ENCODE results near the gene UBAC1.
"Not testable (repeated sequence)": the region's sequence is repeated elsewhere in the genome, so short reads cannot be mapped to it uniquely, and the experiment has no call there.

GRCh38 chr9:135911233-135911632, 49.9 kb downstream of the UBAC1 start:
- not testable (repeated sequence) for TF ChIP-seq POLR2A (IDR thresholded peaks at IDR 0.05); CTCF (IDR thresholded peaks at IDR 0.05 in 4 of 5, conservative IDR thresholded peaks at IDR 0.05 in 1 of 5)

All from gastrocnemius medialis (tissue), 4 donors.